K562 (cell line): ENCODE data around the gene SEC24A. TPM values are rescaled to one million over a fixed set of nuclear protein-coding genes. Genes with fewer than 3 reads are reported as not detected.

Source experiments
- ATF3 ChIP-seq, 2 experiments: fragments of 450-650 bp in 1 of 2; sonication (generic) in 1 of 2; formaldehyde crosslinking in 1 of 2; IDR thresholded peaks in 1 of 2; conservative IDR thresholded peaks in 1 of 2; 2 replicates each; pipeline versions ENCODE4 v1.6.1 to v1.8.1; 2016 to 2023; ENCODE audit warnings: mild to moderate bottlenecking in 2 of 2, moderate library complexity in 2 of 2, inconsistent platforms in 1 of 2, missing genetic modification reagents in 1 of 2
- CHAMP1 ChIP-seq: fragments of 450-650 bp; IDR thresholded peaks from 2 replicates; pipeline ENCODE4 v1.6.1; 2016; ENCODE audit warnings: mild to moderate bottlenecking
- ERF ChIP-seq: fragments of 450-650 bp; formaldehyde crosslinking; IDR thresholded peaks from 2 replicates; pipeline ENCODE4 v1.4.0; 2020; ENCODE audit warnings: mild to moderate bottlenecking, mixed read lengths
- HLTF ChIP-seq: fragments of 450-650 bp; IDR thresholded peaks from 2 replicates; pipeline ENCODE4 v1.6.1; 2016
- KDM4B ChIP-seq, 2 experiments: fragments of 450-650 bp in 1 of 2; sonication (generic) in 1 of 2; IDR thresholded peaks; 2 replicates each; pipeline ENCODE4 v1.6.1; 2016 to 2017; ENCODE audit warnings: borderline replicate concordance in 2 of 2, antibody characterized with exemption in 1 of 2, low read depth in 1 of 2, mild to moderate bottlenecking in 1 of 2
- MIER1 ChIP-seq: fragments of 450-650 bp; IDR thresholded peaks from 2 replicates; pipeline ENCODE4 v1.6.1; 2016; ENCODE audit warnings: antibody characterized with exemption, mild to moderate bottlenecking, low read depth
- PBX2 ChIP-seq, 2 experiments: IDR thresholded peaks in 1 of 2; conservative IDR thresholded peaks in 1 of 2; 2 replicates each; pipeline ENCODE4 v1.6.1; 2016; ENCODE audit warnings: low read depth in 2 of 2, mild to moderate bottlenecking in 1 of 2, missing compliant biosample characterization in 1 of 2, missing genetic modification characterization in 1 of 2, moderate library complexity in 1 of 2
- PHF20 ChIP-seq: fragments of 450-650 bp; IDR thresholded peaks from 2 replicates; pipeline ENCODE4 v1.6.1; 2018; ENCODE audit not compliant: partially characterized antibody
- SNAPC5 ChIP-seq: fragments of 250-450 bp; sonication (Bioruptor Pico); IDR thresholded peaks from 2 replicates; pipeline ENCODE4 v1.8.0; 2021; ENCODE audit warnings: moderate library complexity, mild to moderate bottlenecking, inconsistent platforms
- TAL1 ChIP-seq: fragments of 450-650 bp; IDR thresholded peaks from 2 replicates; pipeline ENCODE4 v1.6.1; 2016; ENCODE audit warnings: mild to moderate bottlenecking
- TEAD4 ChIP-seq, 2 experiments: sonication (generic) in 1 of 2; formaldehyde crosslinking in 1 of 2; IDR thresholded peaks; 2 replicates each; pipeline versions ENCODE4 v1.6.1 to v1.8.0; 2012 to 2022; ENCODE audit warnings: borderline replicate concordance in 1 of 2, inconsistent platforms in 1 of 2, low read length in 1 of 2, mild to moderate bottlenecking in 1 of 2, missing genetic modification reagents in 1 of 2
- ZBTB49 ChIP-seq: sonication (generic); formaldehyde crosslinking; IDR thresholded peaks from 2 replicates; pipeline ENCODE4 v1.8.0; 2022; ENCODE audit warnings: missing genetic modification reagents, mild to moderate bottlenecking, borderline replicate concordance
- ZNF263 ChIP-seq: sonication (generic); formaldehyde crosslinking; IDR thresholded peaks from 2 replicates; pipeline ENCODE4 v1.8.0; 2022; ENCODE audit warnings: mild to moderate bottlenecking, missing genetic modification reagents, borderline replicate concordance
- ZNF830 ChIP-seq: fragments of 250-450 bp; sonication (Bioruptor Pico); IDR thresholded peaks from 2 replicates; pipeline ENCODE4 v1.5.0; 2021; ENCODE audit warnings: mild to moderate bottlenecking
- polyA plus RNA-seq, 8 experiments: library from polyadenylated mRNA; depleted of rRNA in 4 of 8; stranded (reverse) in 5 of 8; unstranded in 3 of 8; fragments of >200 nt; fragmentation: Nextera tagmentation in 2 of 8; fragmentation: Illumina TruSeq in 1 of 8; extraction: Ambion mirVana in 2 of 8; extraction: Trizol in 1 of 8; gene quantifications; 2 replicates each; pipeline versions ENCODE4 v1.2.1 to v1.2.3, GENCODE V29; 2011 to 2014; ENCODE audit warnings: inconsistent platforms in 1 of 8, missing spikeins in 1 of 8
- total RNA-seq, 7 experiments: library from RNA; depleted of rRNA in 6 of 7; stranded (reverse); fragments of >200 nt in 6 of 7; fragmentation: Illumina TruSeq in 2 of 7; extraction: Trizol in 2 of 7; gene quantifications; 2 replicates each; pipeline versions ENCODE4 v1.2.1 to v1.2.3, GENCODE V29; 2011 to 2021; ENCODE audit warnings: low replicate concordance in 1 of 7

The SEC24A gene
- total and polyA plus RNA-seq, 9 of the 15 experiments (the other 6 are each of a cell fraction or from before 2014, with no cell fraction given): 7.9 to 36.5 (median 17.5) TPM

- TF ChIP-seq ZBTB49 (CRISPR knock-in tag) (no peak), PBX2 (CRISPR knock-in tag; IDR thresholded peaks at IDR 0.05; ENCODE audit: low read depth) (no peak), PBX2 (tag; conservative IDR thresholded peaks at IDR 0.05; ENCODE audit: low read depth) (no peak), ZNF830 (CRISPR knock-in tag) (0 out of 2 replicates have a peak, but pooled peaks have one; percentile 59), MIER1 (no peak), ERF (CRISPR knock-in tag) (0 out of 2 replicates have a peak, but pooled peaks have one; percentile 25), PHF20 (peak; percentile 69), SNAPC5 (no peak), CHAMP1 (no peak), HLTF (peak; percentile 55; the same call in 1 of the 2 replicates), TAL1 (no peak), TEAD4 (IDR thresholded peaks at IDR 0.05; ENCODE audit: low read length) (peak; percentile 38), TEAD4 (CRISPR knock-in tag; IDR thresholded peaks at IDR 0.05; ENCODE audit: borderline replicate concordance) (no peak), ZNF263 (CRISPR knock-in tag) (peak; percentile 38; the same call in 1 of the 2 replicates), KDM4B (IDR thresholded peaks at IDR 0.05; ENCODE audit: borderline replicate concordance in 2 of 2, low read depth in 1 of 2) (no peak; a peak in 1 of 4 replicates), ATF3 (IDR thresholded peaks at IDR 0.05) (peak; percentile 50), ATF3 (CRISPR knock-in tag; conservative IDR thresholded peaks at IDR 0.05) (no peak; the same call in 1 of the 2 replicates)
Measured at GRCh38 chr5:134648425-134649162, at the start of gene SEC24A (continued).
